SU-DHL-6 (cell line): Measurements from ENCODE around the gene TAS2R60.

Experiments used
- CTCF ChIP-seq: fragments of 200-600 bp; sonication (generic); IDR thresholded peaks from one replicate; pipeline ENCODE4 v1.5.1; 2017; ENCODE audit warnings: antibody characterized with exemption, mild to moderate bottlenecking, low read length, moderate library complexity; ENCODE audit not compliant: insufficient read depth, poor library complexity, severe bottlenecking
- EZH2phosphoT487 ChIP-seq: fragments of 200-600 bp; sonication (generic), shearing (Covaris generic); conservative IDR thresholded peaks from 2 replicates; pipeline ENCODE4 v1.6.1; 2018; ENCODE audit warnings: mild to moderate bottlenecking, antibody characterized with exemption, low read length, moderate library complexity, mixed read lengths

- no peak for TF ChIP-seq CTCF
- no peak for TF ChIP-seq EZH2phosphoT487
Observed at GRCh38 chr7:143394068-143394467, 49.2 kb upstream of the TAS2R60 start.
